OCI-LY7 (cell line): ENCODE data around the gene ACOT6. TPM values are rescaled to one million over a fixed set of nuclear protein-coding genes. Genes with fewer than 3 reads are reported as not detected.
"Not testable (repeated sequence)": the region's sequence is repeated elsewhere in the genome, so short reads cannot be mapped to it uniquely, and the experiment has no call there.

Experiments used
- BruUV-seq: library from RNA; stranded (reverse); fragments of 400-500 nt; replicated peaks from 2 replicates; lab custom pipeline; 2021; lab: Mats Ljungman, UMichigan
- CTCF ChIA-PET: fragments of 300-600 bp; sonication (Branson Sonifier 250); formaldehyde crosslinking; loops from one replicate; lab custom pipeline; 2022; ENCODE audit warnings: antibody characterized with exemption; ENCODE audit not compliant: unreplicated experiment; lab: Charles Lee
- POLR2A ChIA-PET: fragments of 300-600 bp; sonication (Branson Sonifier 250); formaldehyde crosslinking; loops from one replicate; lab custom pipeline; 2022; ENCODE audit warnings: antibody characterized with exemption; lab: Charles Lee
- DNase-seq: peaks from one replicate; pipeline ENCODE4 v3.0.0-alpha.2; 2015; ENCODE audit warnings: low spot score
- H2AFZ ChIP-seq: fragments of 200-600 bp; sonication (generic), shearing (Covaris generic); 2 replicates; pipeline ENCODE4 v1.6.1; 2014; ENCODE audit warnings: mild to moderate bottlenecking, antibody characterized with exemption, low read length, moderate library complexity
- H3K27ac ChIP-seq: fragments of 200-600 bp; sonication (generic); 2 replicates; pipeline ENCODE4 v1.5.1; 2014; ENCODE audit warnings: mixed run types, low read depth, mild to moderate bottlenecking, moderate library complexity, low read length, inconsistent platforms; ENCODE audit not compliant: poor library complexity, severe bottlenecking
- H3K36me3 ChIP-seq: fragments of 200-600 bp; sonication (generic); 2 replicates; pipeline ENCODE4 v1.6.1; 2014; ENCODE audit warnings: mild to moderate bottlenecking, antibody characterized with exemption, low read length, moderate library complexity, mixed read lengths; ENCODE audit not compliant: insufficient read depth
- H3K4me1 ChIP-seq: fragments of 200-600 bp; sonication (generic); 2 replicates; pipeline ENCODE4 v1.5.1; 2014; ENCODE audit warnings: mild to moderate bottlenecking, low read length; ENCODE audit not compliant: insufficient read depth, poor library complexity, severe bottlenecking
- H3K4me2 ChIP-seq: fragments of 200-600 bp; sonication (generic); 2 replicates; pipeline ENCODE4 v1.6.1; 2014; ENCODE audit warnings: mild to moderate bottlenecking, low read length
- H3K4me3 ChIP-seq: fragments of 200-600 bp; sonication (generic); 2 replicates; pipeline ENCODE4 v1.5.1; 2014; ENCODE audit warnings: mild to moderate bottlenecking, low read depth, low read length; ENCODE audit not compliant: poor library complexity, severe bottlenecking
- H3K79me2 ChIP-seq: fragments of 200-600 bp; sonication (generic); 2 replicates; pipeline ENCODE4 v1.6.1; 2016; ENCODE audit warnings: low read depth, mild to moderate bottlenecking, low read length, moderate library complexity, mixed read lengths; ENCODE audit not compliant: insufficient read depth
- H3K9me2 ChIP-seq: fragments of 200-600 bp; sonication (generic); 2 replicates; pipeline ENCODE4 v1.6.1; 2016; ENCODE audit warnings: mild to moderate bottlenecking, low read length, mixed read lengths; ENCODE audit not compliant: insufficient read depth
- H3K9me3 ChIP-seq: fragments of 200-600 bp; sonication (generic); 2 replicates; pipeline ENCODE4 v1.6.1; 2014; ENCODE audit warnings: mild to moderate bottlenecking, mixed run types, low read length, mixed read lengths
- H4K20me1 ChIP-seq: fragments of 200-600 bp; sonication (generic); 2 replicates; pipeline ENCODE4 v1.6.1; 2014; ENCODE audit warnings: mild to moderate bottlenecking, antibody characterized with exemption, low read length, moderate library complexity, mixed read lengths; ENCODE audit not compliant: insufficient read depth
- EZH2phosphoT487 ChIP-seq: fragments of 200-600 bp; sonication (generic); IDR thresholded peaks from 2 replicates; pipeline ENCODE4 v1.6.1; 2018; ENCODE audit warnings: low read depth, borderline replicate concordance, mild to moderate bottlenecking, mixed run types, antibody characterized with exemption, low read length, moderate library complexity, mixed read lengths
- intact Hi-C: fragments of 100-400 bp; cut with micrococcal nuclease; formaldehyde crosslinking; loops from one replicate; pipeline ENCODE4 v1.10.0; 2022; ENCODE audit not compliant: unreplicated experiment
- total RNA-seq, 2 experiments: library from RNA; depleted of rRNA in 1 of 2; stranded (reverse); fragments of >200 nt in 1 of 2; shearing (Covaris generic) in 1 of 2; gene quantifications; 2 replicates each; pipeline ENCODE4 v1.2.3, GENCODE V29; 2014 to 2022
- TF ChIP-seq, protein P1 (sequence below): fragments of 200-600 bp; sonication (generic); conservative IDR thresholded peaks from 2 replicates; pipeline ENCODE4 v1.5.1; 2014; ENCODE audit warnings: mild to moderate bottlenecking, antibody characterized with exemption, low read length, moderate library complexity, mixed read lengths

The ACOT6 gene
- total RNA-seq, 2 experiments from 2014 or later, result not detected

DNA sequence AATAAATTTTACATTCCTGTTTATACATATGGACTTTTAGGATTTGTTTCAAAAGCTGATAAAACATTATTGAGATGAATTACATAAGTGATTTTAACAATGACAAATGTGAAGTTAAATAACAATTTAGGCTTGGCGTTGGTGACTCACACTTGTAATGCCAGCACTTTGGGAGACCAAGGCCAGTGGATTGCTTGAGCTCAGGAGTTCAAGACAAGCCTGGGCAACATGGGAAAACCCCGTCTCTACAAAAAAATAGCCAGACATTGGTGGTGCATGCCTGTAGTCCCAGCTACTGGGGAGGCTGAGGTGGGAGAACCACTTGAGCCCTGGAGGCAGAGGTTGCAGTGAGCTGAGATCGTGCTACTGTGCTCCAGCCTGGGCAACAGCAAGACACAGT, 35.9 kb upstream of the ACOT6 start:
- Histone ChIP-seq H4K20me1 (no peaks in the 10 kb centered on the region), H3K27ac (no peak overlapping the region), H3K9me2 (no peaks in the 10 kb centered on the region), H2AFZ (no peak overlapping the region), H3K79me2 (no peaks in the 10 kb centered on the region), H3K36me3 (no peaks in the 10 kb centered on the region), H3K4me3 (no peak overlapping the region), H3K4me1 (no peaks in the 10 kb centered on the region), H3K4me2 (no peak overlapping the region), H3K9me3 (no peaks in the 10 kb centered on the region)
- DNase-seq, result no peak
- POLR2A ChIA-PET, result no interaction called here
- BruUV-seq, result no TSS peak
- CTCF ChIA-PET, result no interaction called here
- intact Hi-C loops, result no loop called here
- no peak for TF ChIP-seq EZH2phosphoT487
- TF ChIP-seq, protein P1, sequence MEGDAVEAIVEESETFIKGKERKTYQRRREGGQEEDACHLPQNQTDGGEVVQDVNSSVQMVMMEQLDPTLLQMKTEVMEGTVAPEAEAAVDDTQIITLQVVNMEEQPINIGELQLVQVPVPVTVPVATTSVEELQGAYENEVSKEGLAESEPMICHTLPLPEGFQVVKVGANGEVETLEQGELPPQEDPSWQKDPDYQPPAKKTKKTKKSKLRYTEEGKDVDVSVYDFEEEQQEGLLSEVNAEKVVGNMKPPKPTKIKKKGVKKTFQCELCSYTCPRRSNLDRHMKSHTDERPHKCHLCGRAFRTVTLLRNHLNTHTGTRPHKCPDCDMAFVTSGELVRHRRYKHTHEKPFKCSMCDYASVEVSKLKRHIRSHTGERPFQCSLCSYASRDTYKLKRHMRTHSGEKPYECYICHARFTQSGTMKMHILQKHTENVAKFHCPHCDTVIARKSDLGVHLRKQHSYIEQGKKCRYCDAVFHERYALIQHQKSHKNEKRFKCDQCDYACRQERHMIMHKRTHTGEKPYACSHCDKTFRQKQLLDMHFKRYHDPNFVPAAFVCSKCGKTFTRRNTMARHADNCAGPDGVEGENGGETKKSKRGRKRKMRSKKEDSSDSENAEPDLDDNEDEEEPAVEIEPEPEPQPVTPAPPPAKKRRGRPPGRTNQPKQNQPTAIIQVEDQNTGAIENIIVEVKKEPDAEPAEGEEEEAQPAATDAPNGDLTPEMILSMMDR, result no peak

DNA sequence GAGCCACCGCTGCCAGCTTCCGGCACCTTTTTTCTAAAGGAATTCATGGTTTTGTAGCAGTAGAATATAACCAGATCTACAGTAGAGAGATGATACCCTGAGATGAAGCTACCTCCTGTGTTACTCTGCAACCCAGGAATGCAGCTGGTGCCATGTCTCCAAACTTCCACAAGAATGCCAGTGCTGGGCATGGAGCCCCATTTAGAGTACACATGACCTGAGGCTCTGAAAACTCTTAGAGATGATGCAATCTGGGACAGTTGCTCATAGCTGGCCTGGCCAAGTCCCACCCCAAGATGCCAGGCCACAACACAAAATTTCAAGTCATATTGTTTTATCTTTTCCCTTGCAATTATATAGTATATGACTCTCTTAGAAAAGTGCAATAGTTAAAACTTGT, 35.1 kb upstream of the ACOT6 start:
- H3K4me3 ChIP-seq, H3K27ac ChIP-seq, H3K4me2 ChIP-seq, BruUV-seq, H4K20me1 ChIP-seq, H3K4me1 ChIP-seq, H3K36me3 ChIP-seq, intact Hi-C loops, DNase-seq, H3K9me3 ChIP-seq, H3K9me2 ChIP-seq, H3K79me2 ChIP-seq, CTCF ChIA-PET, H2AFZ ChIP-seq: not testable (repeated sequence)
- POLR2A ChIA-PET, result interaction anchor here (0.6 to 0.7 kb wide), 2 partner anchors 67 to 111 kb away, joined by 3 read pairs; no protein-coding TSS in a partner anchor

DNA sequence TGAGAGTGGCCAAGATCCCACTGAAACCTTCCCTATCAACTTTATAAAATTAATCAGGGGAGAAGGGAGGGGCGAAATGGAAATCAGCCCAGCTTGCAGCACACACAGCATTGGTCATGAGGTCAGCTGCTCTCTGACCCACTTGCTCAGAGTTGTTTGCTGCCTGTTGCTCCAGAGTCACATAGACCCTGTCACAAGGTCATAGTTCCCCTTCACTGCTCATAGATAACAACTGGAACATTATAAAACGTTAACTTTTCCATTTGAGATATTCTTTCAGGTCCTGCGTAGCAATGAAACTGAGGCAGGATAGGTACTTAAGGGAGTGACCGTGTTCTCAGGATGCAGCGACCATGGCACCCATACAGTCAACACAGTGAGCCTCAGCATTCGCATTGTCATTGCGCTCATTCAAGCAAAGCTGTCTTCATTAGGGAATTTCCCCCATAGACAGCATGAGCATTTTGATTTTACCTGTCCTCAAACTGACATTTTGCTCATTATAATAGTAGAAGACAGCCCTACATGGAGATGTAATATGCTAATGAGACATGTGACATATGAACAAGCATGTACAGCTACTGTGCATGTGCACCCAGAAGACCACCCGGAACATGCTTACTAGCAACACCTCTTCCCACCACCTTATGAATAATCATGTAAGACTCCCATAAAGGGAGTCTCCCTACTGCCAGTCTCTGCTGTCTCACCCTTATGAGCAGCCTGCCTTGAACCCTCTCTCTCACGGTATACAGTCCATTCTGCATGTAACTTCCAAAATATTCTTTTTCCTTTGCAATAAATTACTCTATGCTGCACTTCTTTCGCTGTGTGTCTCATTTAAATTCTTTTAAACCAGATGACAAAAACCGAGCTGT, 30.0 kb upstream of the ACOT6 start:
- H4K20me1 ChIP-seq, H3K9me2 ChIP-seq, H3K9me3 ChIP-seq, BruUV-seq, H3K4me1 ChIP-seq, H3K27ac ChIP-seq, POLR2A ChIA-PET, intact Hi-C loops, H3K4me3 ChIP-seq, CTCF ChIA-PET, H2AFZ ChIP-seq, H3K79me2 ChIP-seq, H3K4me2 ChIP-seq, DNase-seq, H3K36me3 ChIP-seq: not testable (repeated sequence)
